Ovary (tissue), 3 donors: ENCODE measurements around the gene HTR3B.

Experiments
- CTCF ChIP-seq, 3 donors: fragments of 450-650 bp in 2 of 3; fragments of 200-600 bp in 1 of 3; IDR thresholded peaks; one replicate each; pipeline versions ENCODE4 v1.5.1 to v1.8.0; 2016 to 2022; ENCODE audit warnings: antibody characterized with exemption in 3 of 3, mild to moderate bottlenecking in 1 of 3
- EP300 ChIP-seq: sonication (generic); formaldehyde crosslinking; IDR thresholded peaks from one replicate; pipeline ENCODE4 v1.6.1; 2017; ENCODE audit warnings: antibody characterized with exemption
- donor health status: DM: no; HTN: no; CAD: no.

- no peak for TF ChIP-seq CTCF (IDR thresholded peaks at IDR 0.05)
- no peak for TF ChIP-seq EP300
Observed at GRCh38 chr11:113901141-113901540, 3.5 kb upstream of the HTR3B start.
